Measurements from ENCODE around the gene CLRN1.

CLRN1 gene

DNA sequence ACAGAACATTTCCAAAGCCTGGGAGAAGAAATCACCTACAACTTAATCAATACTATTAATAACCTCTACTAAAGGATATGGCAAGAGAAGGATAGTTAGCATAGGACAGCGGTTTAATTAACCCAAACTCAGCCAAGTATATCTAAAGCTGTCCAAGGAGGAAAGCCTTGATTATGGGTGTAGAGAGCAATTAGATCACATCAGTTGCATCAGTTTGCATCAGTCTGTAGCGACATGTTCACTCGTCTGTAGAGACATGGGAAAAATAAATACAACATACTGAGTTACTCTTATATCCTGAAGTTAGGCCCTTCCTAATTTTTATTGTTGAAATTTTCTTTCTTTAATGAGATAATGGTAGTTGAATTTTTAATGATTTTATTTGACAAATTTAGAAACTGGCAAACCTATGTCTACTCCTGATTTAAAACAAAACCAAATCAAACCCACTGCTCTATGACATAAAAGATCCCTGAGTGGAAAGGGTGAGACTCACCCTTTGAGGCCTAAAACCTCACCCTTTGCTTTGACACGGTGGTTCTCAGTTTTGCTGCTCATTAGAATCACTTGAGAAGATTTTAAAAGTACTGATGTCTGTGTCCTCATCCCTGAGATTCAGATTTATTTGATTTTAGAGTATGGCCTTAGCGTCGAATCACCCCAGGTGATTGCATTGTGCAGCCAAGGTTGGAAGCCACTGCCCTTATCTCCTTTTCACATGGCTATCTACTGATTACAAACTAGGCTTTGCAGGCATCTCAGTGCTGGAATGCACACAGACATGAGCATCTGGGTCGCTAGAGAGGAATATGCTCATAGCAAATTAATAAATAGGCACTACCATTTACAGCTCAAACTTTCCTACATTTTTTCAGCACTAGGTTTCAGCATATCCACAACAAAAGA is 2.8 kb upstream of the CLRN1 start:
- no peak for DNase-seq

DNA sequence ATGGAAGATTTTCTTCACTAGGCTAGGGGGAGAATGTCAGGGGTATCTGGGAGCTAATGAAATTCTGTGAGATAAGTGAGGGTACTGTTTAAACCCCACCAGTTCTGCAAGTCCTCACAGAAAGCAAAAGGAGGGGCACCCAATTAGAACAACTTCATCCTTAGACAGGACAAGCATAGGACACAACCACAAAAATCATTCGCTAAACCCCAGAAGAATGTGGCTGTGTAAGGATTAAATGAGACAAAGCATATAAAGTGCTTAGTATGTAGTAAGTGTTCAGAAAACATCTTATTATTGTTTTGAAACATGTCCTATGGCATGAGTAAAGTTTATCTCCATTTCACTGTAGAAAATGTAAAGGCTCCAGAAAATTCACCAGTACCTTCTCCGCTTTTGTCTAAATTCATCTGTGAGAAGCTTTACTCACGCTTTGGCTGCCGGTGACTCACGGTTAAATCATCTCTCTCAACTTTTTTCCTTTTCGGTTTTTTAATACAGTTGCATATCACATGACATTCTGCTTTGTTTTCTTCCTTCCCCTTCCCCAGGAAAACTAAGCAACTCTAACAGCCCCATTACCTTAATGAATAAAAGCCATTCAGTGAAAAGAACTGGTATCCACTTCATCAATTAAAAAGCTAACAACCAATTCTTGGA is 1.7 kb downstream of the CLRN1 start:
- DNase-seq: no peak

GRCh38 chr3:150968341-150969035 is 4.0 kb downstream of the CLRN1 start:
- DNase-seq: no peak

DNA sequence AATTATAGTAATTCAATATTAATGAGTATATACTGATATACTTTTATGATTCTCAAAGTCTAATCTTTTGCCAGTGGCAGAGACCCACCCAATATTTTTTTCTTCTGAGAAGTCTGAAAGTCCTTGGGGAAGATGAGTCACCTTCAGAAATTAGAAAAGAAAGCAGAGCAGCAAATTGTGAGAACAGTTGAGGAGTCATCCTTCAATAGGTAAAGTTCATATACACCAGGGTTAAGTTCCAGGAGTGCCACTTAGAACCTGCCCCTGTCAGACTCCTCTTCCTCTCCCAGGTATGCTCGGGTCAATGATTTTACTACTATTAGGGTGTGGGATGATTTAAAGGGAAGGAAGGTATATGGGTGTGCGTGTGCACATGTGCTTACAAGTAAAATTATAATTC is 7.1 kb downstream of the CLRN1 start:
- DNase-seq: no peak

- DNase-seq: no peak
Observed at GRCh38 chr3:150961949-150962348, 10.6 kb downstream of the CLRN1 start.

GRCh38 chr3:150960708-150961684 is 11.5 kb downstream of the CLRN1 start:
- DNase-seq: no peak

GRCh38 chr3:150958683-150959082 is 13.8 kb downstream of the CLRN1 start:
- no peak for DNase-seq

DNA sequence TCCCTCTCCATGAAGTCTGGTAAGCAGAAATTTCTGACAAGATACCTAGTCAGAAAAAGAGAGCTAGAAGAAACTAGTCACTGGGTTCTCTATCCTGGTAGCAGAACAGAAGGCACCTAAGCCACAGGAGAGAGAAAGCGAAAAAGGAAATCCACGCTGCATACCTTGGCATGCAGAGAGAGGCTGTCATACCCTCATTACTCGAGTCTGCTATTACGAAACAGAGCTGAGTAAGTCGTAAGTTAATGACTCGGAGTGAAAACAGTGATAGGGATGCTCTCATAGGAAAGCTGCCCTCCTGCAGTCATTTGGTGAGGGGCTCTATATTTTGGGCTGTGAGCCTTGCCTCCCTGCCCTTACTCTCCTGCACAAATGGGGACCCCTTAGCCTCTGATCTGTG is 16.2 kb downstream of the CLRN1 start:
- no peak for DNase-seq

DNA sequence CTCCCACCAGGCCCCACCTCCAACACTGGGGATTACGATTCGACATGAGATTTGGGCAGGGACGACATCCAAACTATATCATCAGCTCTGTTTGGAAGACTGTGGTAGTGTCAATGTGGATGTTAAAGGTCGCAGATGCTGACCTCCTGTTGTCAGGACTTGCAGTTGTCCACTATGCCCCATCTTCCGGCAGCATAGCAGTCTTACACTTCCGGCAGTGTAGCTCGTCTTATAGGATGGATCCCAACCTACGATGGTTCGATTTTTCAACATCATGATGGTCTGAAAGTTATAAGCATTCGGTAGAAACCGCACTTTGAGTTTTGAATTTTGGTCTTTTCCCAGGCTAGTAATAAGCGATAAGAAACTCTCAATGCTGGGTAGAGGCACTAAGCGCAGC is 20.6 kb downstream of the CLRN1 start:
- no peak for DNase-seq

- no peak for DNase-seq
Observed at GRCh38 chr3:150945226-150946032, 27.1 kb downstream of the CLRN1 start.

DNA sequence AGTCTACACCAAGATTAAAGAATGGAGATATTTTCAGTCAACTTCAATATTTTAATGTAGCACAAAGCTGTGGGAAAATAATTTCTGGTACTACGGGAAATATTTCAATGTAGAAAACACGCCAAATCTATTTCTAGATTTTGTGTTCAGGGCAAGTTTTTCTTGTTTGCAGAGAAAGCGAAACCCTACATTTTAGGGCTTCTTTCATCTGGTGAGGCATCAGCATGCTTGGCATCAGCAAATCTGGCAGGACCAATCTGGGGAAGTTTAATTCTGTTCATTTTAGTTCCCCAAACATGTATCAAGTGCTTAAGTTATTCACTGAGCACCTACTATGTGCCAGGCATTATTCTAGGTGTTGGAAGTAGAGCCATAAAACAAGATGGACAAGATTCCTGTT is 30.3 kb downstream of the CLRN1 start:
- DNase-seq: no peak

DNA sequence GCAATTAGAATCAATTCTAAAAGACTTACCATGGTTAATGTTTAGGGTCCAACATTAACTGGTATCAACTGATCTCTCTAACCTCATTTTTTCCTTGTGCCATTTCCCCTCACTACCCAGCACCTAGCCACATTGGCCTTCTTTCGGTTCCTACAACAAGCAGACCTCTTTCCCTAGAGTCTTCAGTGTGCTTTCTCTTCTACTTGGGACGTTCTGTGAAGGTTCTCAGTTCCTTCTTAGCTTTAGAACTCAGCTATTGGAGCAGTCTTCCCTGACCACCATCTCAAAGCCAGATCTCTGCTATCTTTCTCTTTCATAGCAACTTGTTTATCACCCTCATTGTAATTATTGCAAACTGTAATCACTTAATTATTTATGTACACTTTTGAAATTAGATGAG is 35.8 kb downstream of the CLRN1 start:
- no peak for DNase-seq

DNA sequence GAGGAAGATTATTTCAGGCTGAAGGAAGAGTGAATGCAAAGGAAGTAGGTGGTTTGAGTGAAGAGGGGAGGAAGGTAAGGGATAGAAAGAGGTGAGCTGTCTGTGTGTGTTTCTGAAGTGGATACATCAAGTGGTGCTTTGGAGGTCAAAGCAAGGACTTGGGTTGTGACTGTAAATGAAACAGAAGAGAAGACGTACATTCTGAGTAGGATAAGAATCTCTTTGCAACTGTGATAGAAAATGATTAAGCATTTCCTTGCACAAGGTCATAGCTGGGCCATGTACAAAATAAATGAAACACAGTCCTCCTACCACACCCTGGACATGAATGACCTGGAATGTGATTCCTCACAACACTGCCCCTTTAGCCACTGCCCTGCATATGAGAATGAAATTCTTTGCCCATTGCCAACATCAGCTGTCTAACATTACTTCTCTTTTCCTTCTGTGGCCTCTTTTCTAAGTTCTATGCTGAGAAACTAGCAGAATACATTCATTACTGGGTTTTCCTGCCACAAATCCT is 39.0 kb downstream of the CLRN1 start:
- DNase-seq: no peak

GRCh38 chr3:150931745-150932144 is 40.8 kb downstream of the CLRN1 start:
- no peak for DNase-seq

DNA sequence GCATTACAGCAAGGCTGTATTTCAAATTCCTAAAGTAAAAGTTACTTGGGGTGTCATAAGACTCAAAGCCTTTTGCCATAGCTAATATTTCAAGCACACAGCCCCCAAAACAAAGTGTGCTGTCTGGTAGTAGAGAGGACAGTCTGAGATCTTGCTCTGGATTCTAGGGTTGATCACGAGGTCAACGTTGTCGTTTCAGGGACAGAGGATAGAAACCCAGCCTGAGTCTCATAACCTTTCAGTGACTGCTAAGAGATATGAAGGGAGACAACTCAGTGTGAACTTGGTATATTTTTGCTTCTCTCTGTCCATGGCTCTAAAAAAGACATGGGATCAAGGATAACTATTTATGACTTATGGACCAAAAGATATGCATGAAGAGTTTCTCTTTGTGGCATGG is 41.7 kb downstream of the CLRN1 start:
- no peak for DNase-seq

DNA sequence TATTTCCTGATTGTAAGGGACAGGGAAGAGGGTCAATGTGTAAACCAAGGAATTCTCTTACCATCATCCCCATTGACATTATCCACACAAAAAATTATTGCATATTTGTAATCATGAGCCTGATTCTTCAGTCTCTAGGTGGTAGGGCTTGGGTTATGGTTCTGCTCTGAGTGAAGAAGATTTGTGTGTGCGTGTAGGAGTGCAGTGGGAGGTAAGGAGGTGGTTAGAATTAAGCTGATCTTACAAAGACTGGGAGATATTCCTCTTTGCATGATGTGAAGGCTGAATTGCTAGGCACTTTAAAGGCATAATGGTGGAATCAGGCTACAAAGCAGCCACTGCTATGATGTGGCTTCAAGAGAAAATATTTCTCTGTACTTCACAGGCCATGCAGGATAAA is 44.3 kb downstream of the CLRN1 start:
- DNase-seq: no peak

- no peak for DNase-seq
Observed at GRCh38 chr3:150926328-150926727, 46.2 kb downstream of the CLRN1 start.

DNA sequence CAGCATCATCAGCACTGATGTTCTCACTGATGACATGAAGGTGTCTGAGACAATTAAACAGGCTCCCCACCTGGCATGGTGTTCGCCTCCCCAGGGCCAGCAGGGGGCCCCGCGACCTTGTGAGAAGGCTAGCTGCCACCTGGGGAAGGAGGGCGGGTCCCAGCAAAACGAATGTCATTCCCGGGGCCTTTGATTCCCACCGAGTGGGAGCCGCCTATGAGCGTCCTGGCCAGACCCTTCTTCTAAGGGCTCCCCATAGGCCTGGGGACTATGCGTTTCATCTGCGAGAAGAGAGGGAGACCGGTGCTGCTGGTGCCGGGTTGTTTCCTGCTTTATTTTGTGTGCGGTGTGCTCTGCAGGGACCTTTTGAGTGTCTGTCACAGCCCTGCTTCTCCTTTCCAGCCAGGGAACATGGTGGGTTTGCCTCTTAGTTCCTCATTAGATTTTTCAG is 46.8 kb downstream of the CLRN1 start:
- DNase-seq: peak; percentile 45 to 46

DNA sequence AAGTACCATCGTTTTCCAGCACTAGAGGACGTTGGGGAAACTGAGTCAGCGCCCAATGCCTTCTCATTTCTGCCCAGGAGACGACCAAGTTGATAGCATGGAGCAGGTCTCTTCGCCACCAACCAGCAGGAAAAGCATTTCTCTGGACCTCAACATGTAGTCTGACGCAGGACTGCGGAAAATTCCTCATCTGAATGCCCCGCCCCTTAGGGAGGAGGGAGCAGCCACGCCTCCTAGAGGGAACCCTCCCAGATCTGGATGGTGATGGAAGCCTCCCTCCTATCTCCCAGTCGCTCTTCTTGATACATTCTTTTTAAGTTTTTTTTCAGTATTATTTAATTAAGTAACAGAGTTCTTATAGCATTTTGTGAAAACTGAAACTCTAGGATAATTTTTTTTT is 49.9 kb downstream of the CLRN1 start:
- DNase-seq: no peak

DNA sequence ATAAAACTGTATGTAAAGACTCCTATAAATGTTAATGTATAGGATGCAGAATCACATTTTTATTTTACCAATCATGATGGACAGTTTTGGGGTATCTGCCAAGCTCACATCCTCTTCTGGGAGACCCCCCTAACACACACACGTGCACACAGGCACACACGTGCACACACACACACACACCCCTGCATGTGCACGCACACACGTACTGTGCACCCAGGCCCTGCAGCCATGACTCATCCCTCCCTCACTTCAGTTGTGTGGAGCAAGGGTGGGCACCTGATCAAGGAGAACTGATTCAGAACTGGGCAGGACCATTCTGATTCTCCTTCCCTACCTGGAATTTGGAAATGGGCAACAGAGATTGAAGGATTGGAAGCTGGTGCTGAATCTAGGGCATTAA is 51.3 kb downstream of the CLRN1 start:
- no peak for DNase-seq

DNA sequence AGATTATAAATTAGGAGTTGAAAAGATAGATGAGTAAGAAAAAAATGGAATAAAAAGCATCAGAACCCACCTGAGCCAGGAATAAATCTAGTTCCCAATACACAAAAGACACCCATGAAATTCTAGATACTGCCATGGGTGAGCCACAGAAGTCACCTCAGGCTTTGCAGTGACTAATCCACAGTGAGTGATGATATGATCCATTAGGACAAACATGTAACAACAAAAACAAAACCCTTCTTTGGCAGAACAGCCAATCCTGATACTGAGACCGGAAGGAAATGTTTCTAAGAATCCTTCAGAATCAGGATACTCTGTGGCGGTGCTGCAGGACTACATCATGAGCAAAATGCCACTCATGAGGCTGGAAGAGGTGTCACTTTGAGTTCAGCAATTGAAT is 52.3 kb downstream of the CLRN1 start:
- DNase-seq: no peak
